ENCODE data around the gene MTHFD1L.
A peak's percentile ranks its signal among the peaks of the same experiment; 100 is the strongest.
"Not testable (repeated sequence)": the region's sequence is repeated elsewhere in the genome, so short reads cannot be mapped to it uniquely, and the experiment has no call there.

The MTHFD1L gene

GRCh38 chr6:150865406-150866146 is at the start of gene MTHFD1L:
Gene MTHFD1L (plus strand): TSS chr6:150865702. CDS start chr6:150865823, 121 bp downstream.
- no peak within 1 kb of the TSS for H3K4me3 ChIP-seq (IDR thresholded peaks at IDR 0.05; ENCODE audit: insufficient read depth, low read depth, low read length)
- H3K4me2 ChIP-seq, result peak within 1 kb of the TSS; percentile 78
- H3K36me3 ChIP-seq (ENCODE audit: insufficient read depth), result no peaks in the 10 kb centered on the region
- peak within 1 kb of the TSS; percentile 93 for H3K9ac ChIP-seq
- H3K4me1 ChIP-seq (ENCODE audit: low read depth, poor library complexity, severe bottlenecking), result peaks cover 13% of the 10 kb centered on the region
- peak within 1 kb of the TSS; percentile 87 for H2AFZ ChIP-seq (ENCODE audit: low read depth)
- no peaks in the 10 kb centered on the region for H4K20me1 ChIP-seq (ENCODE audit: insufficient read depth)
- TF ChIP-seq, protein P1, sequence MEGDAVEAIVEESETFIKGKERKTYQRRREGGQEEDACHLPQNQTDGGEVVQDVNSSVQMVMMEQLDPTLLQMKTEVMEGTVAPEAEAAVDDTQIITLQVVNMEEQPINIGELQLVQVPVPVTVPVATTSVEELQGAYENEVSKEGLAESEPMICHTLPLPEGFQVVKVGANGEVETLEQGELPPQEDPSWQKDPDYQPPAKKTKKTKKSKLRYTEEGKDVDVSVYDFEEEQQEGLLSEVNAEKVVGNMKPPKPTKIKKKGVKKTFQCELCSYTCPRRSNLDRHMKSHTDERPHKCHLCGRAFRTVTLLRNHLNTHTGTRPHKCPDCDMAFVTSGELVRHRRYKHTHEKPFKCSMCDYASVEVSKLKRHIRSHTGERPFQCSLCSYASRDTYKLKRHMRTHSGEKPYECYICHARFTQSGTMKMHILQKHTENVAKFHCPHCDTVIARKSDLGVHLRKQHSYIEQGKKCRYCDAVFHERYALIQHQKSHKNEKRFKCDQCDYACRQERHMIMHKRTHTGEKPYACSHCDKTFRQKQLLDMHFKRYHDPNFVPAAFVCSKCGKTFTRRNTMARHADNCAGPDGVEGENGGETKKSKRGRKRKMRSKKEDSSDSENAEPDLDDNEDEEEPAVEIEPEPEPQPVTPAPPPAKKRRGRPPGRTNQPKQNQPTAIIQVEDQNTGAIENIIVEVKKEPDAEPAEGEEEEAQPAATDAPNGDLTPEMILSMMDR (conservative IDR thresholded peaks at IDR 0.05; ENCODE audit: low read depth, low read length), result peak; percentile 46; the same call in 1 of the 2 replicates
- peak within 1 kb of the TSS; percentile 82 for H3K27ac ChIP-seq
- H3K79me2 ChIP-seq (ENCODE audit: insufficient read depth, low read depth), result peaks cover 40% of the 10 kb centered on the region
- H3K27me3 ChIP-seq (ENCODE audit: insufficient read depth, low read depth), result no peaks in the 10 kb centered on the region

DNA sequence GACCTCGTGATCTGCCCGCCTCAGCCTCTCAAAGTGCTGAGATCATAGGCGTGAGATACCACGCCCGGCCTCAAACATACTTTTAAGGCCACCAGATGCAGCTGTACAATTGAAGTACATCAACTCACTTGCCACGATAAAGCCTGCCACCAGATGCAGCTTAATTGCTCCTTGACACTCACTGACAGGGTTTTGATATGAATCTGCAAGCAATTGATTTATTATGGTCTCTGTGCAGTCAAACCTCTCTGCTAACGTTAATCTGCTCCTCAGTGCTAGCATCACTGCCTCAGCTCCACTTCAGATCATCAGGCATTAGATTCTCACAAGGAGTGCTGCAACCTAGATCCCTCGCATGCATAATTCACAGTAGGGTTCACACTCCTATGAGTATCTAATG is 48.9 kb upstream of the MTHFD1L start:
- not testable (repeated sequence) for H3K27me3 ChIP-seq (ENCODE audit: insufficient read depth, low read depth); H3K79me2 ChIP-seq (ENCODE audit: insufficient read depth, low read depth); H3K4me2 ChIP-seq; H3K4me1 ChIP-seq (ENCODE audit: low read depth, poor library complexity, severe bottlenecking); H3K27ac ChIP-seq; H4K20me1 ChIP-seq (ENCODE audit: insufficient read depth); H3K9ac ChIP-seq; H3K4me3 ChIP-seq (IDR thresholded peaks at IDR 0.05; ENCODE audit: insufficient read depth, low read depth, low read length); H2AFZ ChIP-seq (ENCODE audit: low read depth); H3K36me3 ChIP-seq (ENCODE audit: insufficient read depth)

GRCh38 chr6:150822932-150823331 is 42.6 kb upstream of the MTHFD1L start:
- no peaks in the 10 kb centered on the region for H4K20me1 ChIP-seq (ENCODE audit: insufficient read depth)
- H3K9ac ChIP-seq, result no peak overlapping the region
- TF ChIP-seq, protein P1 (conservative IDR thresholded peaks at IDR 0.05; ENCODE audit: low read depth, low read length), result no peak
- no peak overlapping the region for H3K27ac ChIP-seq
- no peak overlapping the region for H3K4me2 ChIP-seq
- H3K4me3 ChIP-seq (IDR thresholded peaks at IDR 0.05; ENCODE audit: insufficient read depth, low read depth, low read length), result no peak overlapping the region
- no peak overlapping the region for H2AFZ ChIP-seq (ENCODE audit: low read depth)
- H3K27me3 ChIP-seq (ENCODE audit: insufficient read depth, low read depth), result no peaks in the 10 kb centered on the region
- no peaks in the 10 kb centered on the region for H3K36me3 ChIP-seq (ENCODE audit: insufficient read depth)
- H3K4me1 ChIP-seq (ENCODE audit: low read depth, poor library complexity, severe bottlenecking), result no peaks in the 10 kb centered on the region
- no peaks in the 10 kb centered on the region for H3K79me2 ChIP-seq (ENCODE audit: insufficient read depth, low read depth)

GRCh38 chr6:150826788-150827187 is 38.7 kb upstream of the MTHFD1L start:
- no peaks in the 10 kb centered on the region for H3K27me3 ChIP-seq (ENCODE audit: insufficient read depth, low read depth)
- no peaks in the 10 kb centered on the region for H3K4me1 ChIP-seq (ENCODE audit: low read depth, poor library complexity, severe bottlenecking)
- H3K4me2 ChIP-seq, result no peak overlapping the region
- no peaks in the 10 kb centered on the region for H3K36me3 ChIP-seq (ENCODE audit: insufficient read depth)
- H4K20me1 ChIP-seq (ENCODE audit: insufficient read depth), result no peaks in the 10 kb centered on the region
- no peak overlapping the region for H3K4me3 ChIP-seq (IDR thresholded peaks at IDR 0.05; ENCODE audit: insufficient read depth, low read depth, low read length)
- TF ChIP-seq, protein P1 (conservative IDR thresholded peaks at IDR 0.05; ENCODE audit: low read depth, low read length), result no peak
- H3K79me2 ChIP-seq (ENCODE audit: insufficient read depth, low read depth), result no peaks in the 10 kb centered on the region
- no peak overlapping the region for H3K27ac ChIP-seq
- no peak overlapping the region for H3K9ac ChIP-seq
- no peak overlapping the region for H2AFZ ChIP-seq (ENCODE audit: low read depth)

GRCh38 chr6:150828107-150828506 is 37.4 kb upstream of the MTHFD1L start:
- H3K79me2 ChIP-seq (ENCODE audit: insufficient read depth, low read depth); H2AFZ ChIP-seq (ENCODE audit: low read depth); H3K4me1 ChIP-seq (ENCODE audit: low read depth, poor library complexity, severe bottlenecking); H3K4me2 ChIP-seq; H3K36me3 ChIP-seq (ENCODE audit: insufficient read depth); H3K4me3 ChIP-seq (IDR thresholded peaks at IDR 0.05; ENCODE audit: insufficient read depth, low read depth, low read length); H3K9ac ChIP-seq; H3K27ac ChIP-seq; H4K20me1 ChIP-seq (ENCODE audit: insufficient read depth); H3K27me3 ChIP-seq (ENCODE audit: insufficient read depth, low read depth): not testable (repeated sequence)

Measured in KMS-11 (cell line).